Left lung (tissue), 10 donors: Measurements from ENCODE around the gene RPL28. TPM values are rescaled to one million over a fixed set of nuclear protein-coding genes. Genes with fewer than 3 reads are reported as not detected.

ENCODE experiments used
- ATAC-seq: fragments of 200-7000 bp; cut with Tn5 transposase; one replicate; pipeline ENCODE4 v1.9.1; 2020; ENCODE audit warnings: moderate library complexity
- DNase-seq, 4 donors: peaks; one replicate each; pipeline ENCODE4 v3.0.0-alpha.2; 2013 to 2020
- H3K27ac ChIP-seq, 2 donors: fragments of 200-600 bp; sonication (generic) in 1 of 2; one replicate each; pipeline versions ENCODE4 v1.5.0 to v1.8.0; 2020 to 2021
- H3K27me3 ChIP-seq, 2 donors: fragments of 200-600 bp; sonication (generic) in 1 of 2; one replicate each; pipeline versions ENCODE4 v1.5.0 to v1.8.0; 2020 to 2021
- H3K36me3 ChIP-seq, 2 donors: fragments of 200-600 bp; sonication (generic) in 1 of 2; one replicate each; pipeline versions ENCODE4 v1.5.0 to v1.8.0; 2020 to 2021
- H3K4me1 ChIP-seq, 2 donors: fragments of 200-600 bp; one replicate each; pipeline ENCODE4 v1.8.0; 2021
- H3K4me3 ChIP-seq, 2 donors: fragments of 200-600 bp; sonication (generic) in 1 of 2; one replicate each; pipeline versions ENCODE4 v1.5.0 to v1.8.0; 2020 to 2021; ENCODE audit warnings: mild to moderate bottlenecking in 1 of 2
- H3K9me3 ChIP-seq, 2 donors: fragments of 200-600 bp; sonication (generic) in 1 of 2; one replicate each; pipeline versions ENCODE4 v1.5.0 to v1.8.0; 2020 to 2021
- CTCF ChIP-seq, 2 donors: fragments of 200-600 bp; sonication (generic) in 1 of 2; IDR thresholded peaks; one replicate each; pipeline versions ENCODE4 v1.5.0 to v1.8.0; 2021; ENCODE audit warnings: antibody characterized with exemption in 2 of 2
- intact Hi-C, 2 donors: fragments of 100-400 bp; cut with DNase I; formaldehyde crosslinking; loops; one replicate each; pipeline versions ENCODE4 v1.11.2 to v1.14.2; 2022
- polyA plus RNA-seq, 6 donors: library from polyadenylated mRNA; unstranded; fragments of 120-200 nt; gene quantifications; one replicate each; pipeline ENCODE4 v1.2.1, GENCODE V29; 2013; ENCODE audit not compliant: insufficient read length in 6 of 6
- total RNA-seq, 2 donors: library from RNA; stranded (reverse); fragmentation: NEBNext Ultra II Directional; extraction: Animal tissue kit (Norgen Biotek cat#: 25700); gene quantifications; one replicate each; pipeline ENCODE4 v1.2.1, GENCODE V29; 2021
- donor health status: DM: no; HTN: yes; CAD: no.
- donor health status: DM: no; HTN: no; CAD: no.

RPL28 gene
- total and polyA plus RNA-seq, 8 donors, result 1,216 to 1,774 (median 1,434) TPM

- H3K4me1 ChIP-seq, result no peaks in the 10 kb centered on the region
- H3K4me3 ChIP-seq, result no peak overlapping the region
- ATAC-seq (no peak), DNase-seq (peak in 1 of 4 donors; percentile 72)
- no peak overlapping the region for H3K27ac ChIP-seq
- peaks cover 0 to 34% of the 10 kb centered on the region in 2 donors for H3K27me3 ChIP-seq
- intact Hi-C loops, result no loop called here
- H3K9me3 ChIP-seq, result no peaks in the 10 kb centered on the region
- no peaks in the 10 kb centered on the region for H3K36me3 ChIP-seq
- no peak for TF ChIP-seq CTCF (IDR thresholded peaks at IDR 0.05)
Observed at GRCh38 chr19:55362174-55362989, 23.4 kb upstream of the RPL28 start.

GRCh38 chr19:55362990-55363716 is 22.6 kb upstream of the RPL28 start, which contains the start of gene GARIN5B:
Gene GARIN5B (minus strand): TSS chr19:55363260. CDS start chr19:55363066, 194 bp downstream.
- no peak for DNase-seq
- H3K27me3 ChIP-seq, result peaks cover 0 to 35% of the 10 kb centered on the region in 2 donors
- H3K9me3 ChIP-seq, result no peaks in the 10 kb centered on the region
- no peak within 1 kb of the TSS for H3K4me3 ChIP-seq
- no peak for TF ChIP-seq CTCF (IDR thresholded peaks at IDR 0.05)
- intact Hi-C loops, result no loop called here
- no peak within 1 kb of the TSS for H3K27ac ChIP-seq
- no peaks in the 10 kb centered on the region for H3K4me1 ChIP-seq
- H3K36me3 ChIP-seq, result no peaks in the 10 kb centered on the region
- no peak for ATAC-seq

GRCh38 chr19:55365245-55365644 is 20.5 kb upstream of the RPL28 start:
- no peak overlapping the region for H3K4me3 ChIP-seq
- H3K36me3 ChIP-seq, result no peaks in the 10 kb centered on the region
- no peak for TF ChIP-seq CTCF (IDR thresholded peaks at IDR 0.05)
- intact Hi-C loops, result no loop called here
- no peak overlapping the region for H3K27ac ChIP-seq
- ATAC-seq (no peak), DNase-seq (peak in 1 of 4 donors; percentile 68)
- H3K4me1 ChIP-seq, result peaks cover 5 to 11% of the 10 kb centered on the region in 2 donors
- H3K9me3 ChIP-seq, result no peaks in the 10 kb centered on the region
- peaks cover 13 to 50% of the 10 kb centered on the region in 2 donors for H3K27me3 ChIP-seq

- no peak overlapping the region for H3K4me3 ChIP-seq
- H3K9me3 ChIP-seq, result no peaks in the 10 kb centered on the region
- ATAC-seq, result no peak
Observed at GRCh38 chr19:55365964-55366363, 19.8 kb upstream of the RPL28 start.

More at GRCh38 chr19:55365964-55366363, 19.8 kb upstream of the RPL28 start:
- no peak for TF ChIP-seq CTCF (IDR thresholded peaks at IDR 0.05)
- Histone ChIP-seq H3K36me3 (no peaks in the 10 kb centered on the region), H3K27me3 (peaks cover 16 to 57% of the 10 kb centered on the region in 2 donors), H3K27ac (no peak overlapping the region), H3K4me1 (peaks cover 5 to 11% of the 10 kb centered on the region in 2 donors)
- intact Hi-C loops, result no loop called here
- DNase-seq, result peak in 1 of 4 donors; percentile 65
